GM23338 (cell line): ENCODE measurements around the gene CFTR. TPM values are rescaled to one million over a fixed set of nuclear protein-coding genes. Genes with fewer than 3 reads are reported as not detected.

Source experiments
- ATAC-seq: fragments of 200-7000 bp; cut with Tn5 transposase; 3 replicates; pipeline ENCODE4 v1.9.1; 2020
- DNase-seq: peaks from one replicate; pipeline ENCODE4 v3.0.0-alpha.2; 2015; ENCODE audit warnings: low spot score
- H2AFZ ChIP-seq: fragments of 200-600 bp; sonication (generic); 2 replicates; pipeline ENCODE4 v1.8.0; 2016; ENCODE audit warnings: antibody characterized with exemption, mild to moderate bottlenecking, moderate library complexity
- H3F3A ChIP-seq: fragments of 200-600 bp; sonication (generic); replicated peaks from 2 replicates; pipeline ENCODE4 v1.8.0; 2017; ENCODE audit warnings: antibody characterized with exemption, mixed run types, low read depth
- H3K27ac ChIP-seq: fragments of 200-600 bp; sonication (generic); 2 replicates; pipeline ENCODE4 v1.6.1; 2016; ENCODE audit warnings: low read depth
- H3K27me3 ChIP-seq: fragments of 200-600 bp; sonication (generic); 2 replicates; pipeline ENCODE4 v1.8.0; 2016; ENCODE audit warnings: mild to moderate bottlenecking, mixed run types, moderate library complexity; ENCODE audit not compliant: insufficient read depth
- H3K36me3 ChIP-seq: fragments of 200-600 bp; sonication (generic); 2 replicates; pipeline ENCODE4 v1.8.0; 2016; ENCODE audit warnings: mild to moderate bottlenecking; ENCODE audit not compliant: insufficient read depth
- H3K4me1 ChIP-seq: fragments of 200-600 bp; sonication (generic); 2 replicates; pipeline ENCODE4 v1.8.0; 2016; ENCODE audit warnings: mild to moderate bottlenecking, moderate library complexity; ENCODE audit not compliant: insufficient read depth
- H3K4me2 ChIP-seq: fragments of 200-600 bp; sonication (generic); 2 replicates; pipeline ENCODE4 v1.7.1; 2017; ENCODE audit warnings: mixed run types
- H3K4me3 ChIP-seq: fragments of 200-600 bp; sonication (generic); 2 replicates; pipeline ENCODE4 v1.6.1; 2016; ENCODE audit warnings: mixed run types
- H3K79me2 ChIP-seq: fragments of 200-600 bp; sonication (generic); replicated peaks from 2 replicates; pipeline ENCODE4 v1.8.0; 2017; ENCODE audit warnings: mild to moderate bottlenecking; ENCODE audit not compliant: insufficient read depth
- H3K9me2 ChIP-seq: fragments of 200-600 bp; sonication (generic); 2 replicates; pipeline ENCODE4 v1.8.0; 2017; ENCODE audit not compliant: insufficient read depth
- H4K20me1 ChIP-seq: fragments of 200-600 bp; sonication (generic); replicated peaks from 2 replicates; pipeline ENCODE4 v1.8.0; 2017; ENCODE audit warnings: mild to moderate bottlenecking; ENCODE audit not compliant: insufficient read depth
- H3K27ac Mint-ChIP-seq: 2 replicates; pipeline ENCODE4 v1.8.0; 2020; ENCODE audit warnings: inconsistent platforms, mild to moderate bottlenecking, moderate library complexity, mixed read lengths
- H3K27me3 Mint-ChIP-seq: 3 replicates; pipeline ENCODE4 v1.8.0; 2022; ENCODE audit warnings: low read depth, mild to moderate bottlenecking, moderate library complexity, mixed read lengths, inconsistent platforms; ENCODE audit not compliant: insufficient read depth, poor library complexity
- H3K36me3 Mint-ChIP-seq: 3 replicates; pipeline ENCODE4 v1.8.0; 2021; ENCODE audit warnings: low read depth, mild to moderate bottlenecking, inconsistent platforms, moderate library complexity, mixed read lengths
- H3K4me1 Mint-ChIP-seq: 3 replicates; pipeline ENCODE4 v1.8.0; 2020; ENCODE audit warnings: mild to moderate bottlenecking, inconsistent platforms, mixed read lengths
- H3K4me3 Mint-ChIP-seq: 3 replicates; pipeline ENCODE4 v1.8.0; 2021; ENCODE audit warnings: moderate library complexity, mild to moderate bottlenecking, inconsistent platforms, mixed read lengths
- H3K9me3 Mint-ChIP-seq: 3 replicates; pipeline ENCODE4 v1.8.0; 2020; ENCODE audit warnings: moderate library complexity, mild to moderate bottlenecking, inconsistent platforms, mixed read lengths
- CREB1 ChIP-seq: fragments of 250-450 bp; sonication (Bioruptor Pico); IDR thresholded peaks from 2 replicates; pipeline ENCODE4 v1.5.0; 2020; ENCODE audit warnings: low read depth, mild to moderate bottlenecking, moderate library complexity
- CTCF ChIP-seq, 2 experiments: fragments of 200-600 bp in 1 of 2; sonication (generic) in 1 of 2; conservative IDR thresholded peaks; 2 replicates each; pipeline versions ENCODE4 v1.5.1 to v1.6.1; 2016 to 2017; ENCODE audit warnings: antibody characterized with exemption in 2 of 2, low read depth in 2 of 2, mild to moderate bottlenecking in 2 of 2, moderate library complexity in 1 of 2
- ETS1 ChIP-seq: IDR thresholded peaks from 2 replicates; pipeline ENCODE4 v1.6.1; 2016; ENCODE audit warnings: antibody characterized with exemption
- EZH2 ChIP-seq: fragments of 200-600 bp; sonication (generic); IDR thresholded peaks from one replicate; pipeline ENCODE4 v1.8.0; 2017; ENCODE audit warnings: antibody characterized with exemption, mild to moderate bottlenecking, low read depth; ENCODE audit not compliant: unreplicated experiment
- EZH2phosphoT487 ChIP-seq: fragments of 200-600 bp; sonication (generic); IDR thresholded peaks from one replicate; pipeline ENCODE4 v1.8.1; 2018; ENCODE audit warnings: antibody characterized with exemption; ENCODE audit not compliant: unreplicated experiment
- JUNB ChIP-seq: IDR thresholded peaks from one replicate; pipeline ENCODE4 v1.6.1; 2016; ENCODE audit warnings: antibody characterized with exemption; ENCODE audit not compliant: unreplicated experiment
- POLR2AphosphoS5 ChIP-seq: IDR thresholded peaks from 2 replicates; pipeline ENCODE4 v1.6.1; 2016; ENCODE audit warnings: antibody characterized with exemption, low read depth
- STAT1 ChIP-seq: IDR thresholded peaks from one replicate; pipeline ENCODE4 v1.6.1; 2016; ENCODE audit warnings: antibody characterized with exemption; ENCODE audit not compliant: unreplicated experiment
- ZNF331 ChIP-seq: fragments of 250-450 bp; sonication (Bioruptor Pico); IDR thresholded peaks from 2 replicates; pipeline ENCODE4 v1.5.0; 2020; ENCODE audit warnings: low read depth, mild to moderate bottlenecking, moderate library complexity
- ZNF462 ChIP-seq: fragments of 250-450 bp; sonication (Bioruptor Pico); IDR thresholded peaks from 2 replicates; pipeline ENCODE4 v1.5.0; 2020; ENCODE audit warnings: mild to moderate bottlenecking, moderate library complexity
- polyA plus RNA-seq: library from polyadenylated mRNA; unstranded; fragments of >200 nt; fragmentation: Nextera tagmentation; extraction: Ambion mirVana; gene quantifications from 2 replicates; pipeline ENCODE4 v1.2.1, GENCODE V29; 2016
- total RNA-seq: library from RNA; depleted of rRNA; stranded (reverse); fragments of >200 nt; shearing (Covaris generic); gene quantifications from 2 replicates; pipeline ENCODE4 v1.2.3, GENCODE V29; 2014

The CFTR gene
- total and polyA plus RNA-seq, 2 experiments from 2014 or later = 0.45 to 1.2 TPM

- no peaks in the 10 kb centered on the region for H3F3A ChIP-seq
- H3K9me3 Mint-ChIP-seq = no peaks in the 10 kb centered on the region
Observed at GRCh38 chr7:117495308-117495707, 15.5 kb downstream of the CFTR start.

More at GRCh38 chr7:117495308-117495707, 15.5 kb downstream of the CFTR start:
- no peak overlapping the region for H3K4me2 ChIP-seq
- no peak overlapping the region for H3K4me3 Mint-ChIP-seq
- H3K27me3 ChIP-seq = no peaks in the 10 kb centered on the region
- no peak overlapping the region for H3K27ac Mint-ChIP-seq
- H3K4me3 ChIP-seq = no peak overlapping the region
- no peak overlapping the region for H2AFZ ChIP-seq
- no peaks in the 10 kb centered on the region for H3K36me3 Mint-ChIP-seq
- H3K4me1 ChIP-seq = no peaks in the 10 kb centered on the region
- H4K20me1 ChIP-seq = no peaks in the 10 kb centered on the region
- no peaks in the 10 kb centered on the region for H3K9me2 ChIP-seq
- H3K36me3 ChIP-seq = no peaks in the 10 kb centered on the region
- no peaks in the 10 kb centered on the region for H3K27me3 Mint-ChIP-seq
- ATAC-seq (no peak), DNase-seq (no peak)
- H3K27ac ChIP-seq = no peak overlapping the region
- H3K79me2 ChIP-seq = no peaks in the 10 kb centered on the region
- H3K4me1 Mint-ChIP-seq = no peaks in the 10 kb centered on the region; the same call in 2 of the 3 replicates
- no peak for TF ChIP-seq ZNF462 (CRISPR knock-in tag)
- TF ChIP-seq ETS1 = no peak
- no peak for TF ChIP-seq ZNF331 (CRISPR knock-in tag)
- TF ChIP-seq STAT1 = no peak
- TF ChIP-seq POLR2AphosphoS5 = no peak
- no peak for TF ChIP-seq CTCF (conservative IDR thresholded peaks at IDR 0.05; ENCODE audit: low read depth in 2 of 2)
- TF ChIP-seq CREB1 = no peak
- no peak for TF ChIP-seq JUNB
- no peak for TF ChIP-seq EZH2phosphoT487
- TF ChIP-seq EZH2 = no peak
